Measurements from ENCODE around the gene NMT1. TPM values are rescaled to one million over a fixed set of nuclear protein-coding genes. Genes with fewer than 3 reads are reported as not detected.
A peak's percentile ranks its signal among the peaks of the same experiment; 100 is the strongest.

The NMT1 gene
- total RNA-seq, 1 donor from 2014 or later = 97.9 TPM

- Mint-ChIP-seq H3K36me3 (ENCODE audit: unreplicated experiment) (peaks cover 46% of the 10 kb centered on the region), H3K27ac (ENCODE audit: unreplicated experiment) (peak overlapping the region; percentile 75), H3K4me1 (ENCODE audit: unreplicated experiment) (peaks cover 39% of the 10 kb centered on the region), H3K4me3 (ENCODE audit: unreplicated experiment) (no peak overlapping the region), H3K27me3 (ENCODE audit: unreplicated experiment) (no peaks in the 10 kb centered on the region), H3K9me3 (ENCODE audit: unreplicated experiment) (no peaks in the 10 kb centered on the region)
- TF ChIP-seq CTCF (IDR thresholded peaks at IDR 0.05) = peak; percentile 93
- DNase-seq (ENCODE audit: extremely low spot score, unreplicated experiment) = peak; percentile 92
These were observed 37.9 kb downstream of the NMT1 start for GRCh38 chr17:45098869-45099616.

GRCh38 chr17:45101546-45101882, 40.4 kb downstream of the NMT1 start:
- Mint-ChIP-seq H3K27me3 (ENCODE audit: unreplicated experiment) (no peaks in the 10 kb centered on the region), H3K4me3 (ENCODE audit: unreplicated experiment) (no peak overlapping the region), H3K36me3 (ENCODE audit: unreplicated experiment) (peaks cover 42% of the 10 kb centered on the region), H3K4me1 (ENCODE audit: unreplicated experiment) (peaks cover 34% of the 10 kb centered on the region), H3K27ac (ENCODE audit: unreplicated experiment) (peak overlapping the region; percentile 89), H3K9me3 (ENCODE audit: unreplicated experiment) (no peaks in the 10 kb centered on the region)
- no peak for DNase-seq (ENCODE audit: extremely low spot score, unreplicated experiment)
- TF ChIP-seq CTCF (IDR thresholded peaks at IDR 0.05) = no peak

GRCh38 chr17:45101883-45102811, 41.0 kb downstream of the NMT1 start:
- H3K27me3 Mint-ChIP-seq (ENCODE audit: unreplicated experiment) = no peaks in the 10 kb centered on the region
- DNase-seq (ENCODE audit: extremely low spot score, unreplicated experiment) = no peak
- peak overlapping the region; percentile 89 for H3K27ac Mint-ChIP-seq (ENCODE audit: unreplicated experiment)
- H3K4me1 Mint-ChIP-seq (ENCODE audit: unreplicated experiment) = peaks cover 34% of the 10 kb centered on the region
- peaks cover 37% of the 10 kb centered on the region for H3K36me3 Mint-ChIP-seq (ENCODE audit: unreplicated experiment)
- H3K9me3 Mint-ChIP-seq (ENCODE audit: unreplicated experiment) = no peaks in the 10 kb centered on the region
- H3K4me3 Mint-ChIP-seq (ENCODE audit: unreplicated experiment) = peak overlapping the region; percentile 27
- TF ChIP-seq CTCF (IDR thresholded peaks at IDR 0.05) = no peak

GRCh38 chr17:45102856-45103255, 41.7 kb downstream of the NMT1 start:
- peak overlapping the region; percentile 89 for H3K27ac Mint-ChIP-seq (ENCODE audit: unreplicated experiment)
- no peaks in the 10 kb centered on the region for H3K9me3 Mint-ChIP-seq (ENCODE audit: unreplicated experiment)
- H3K27me3 Mint-ChIP-seq (ENCODE audit: unreplicated experiment) = no peaks in the 10 kb centered on the region
- peaks cover 33% of the 10 kb centered on the region for H3K36me3 Mint-ChIP-seq (ENCODE audit: unreplicated experiment)
- no peak for TF ChIP-seq CTCF (IDR thresholded peaks at IDR 0.05)
- H3K4me1 Mint-ChIP-seq (ENCODE audit: unreplicated experiment) = peaks cover 34% of the 10 kb centered on the region
- H3K4me3 Mint-ChIP-seq (ENCODE audit: unreplicated experiment) = no peak overlapping the region
- DNase-seq (ENCODE audit: extremely low spot score, unreplicated experiment) = no peak

- Mint-ChIP-seq H3K9me3 (ENCODE audit: unreplicated experiment) (no peaks in the 10 kb centered on the region), H3K27me3 (ENCODE audit: unreplicated experiment) (no peaks in the 10 kb centered on the region), H3K4me3 (ENCODE audit: unreplicated experiment) (no peak overlapping the region), H3K27ac (ENCODE audit: unreplicated experiment) (peak overlapping the region; percentile 89), H3K4me1 (ENCODE audit: unreplicated experiment) (peaks cover 34% of the 10 kb centered on the region), H3K36me3 (ENCODE audit: unreplicated experiment) (peaks cover 29% of the 10 kb centered on the region)
- no peak for TF ChIP-seq CTCF (IDR thresholded peaks at IDR 0.05)
- no peak for DNase-seq (ENCODE audit: extremely low spot score, unreplicated experiment)
These were observed 42.2 kb downstream of the NMT1 start for GRCh38 chr17:45103269-45103795.
